GM23338 (cell line): ENCODE measurements around the gene RELN.

Experiments
- CREB1 ChIP-seq: fragments of 250-450 bp; sonication (Bioruptor Pico); IDR thresholded peaks from 2 replicates; pipeline ENCODE4 v1.5.0; 2020; ENCODE audit warnings: low read depth, mild to moderate bottlenecking, moderate library complexity
- EZH2 ChIP-seq: fragments of 200-600 bp; sonication (generic); IDR thresholded peaks from one replicate; pipeline ENCODE4 v1.8.0; 2017; ENCODE audit warnings: antibody characterized with exemption, mild to moderate bottlenecking, low read depth; ENCODE audit not compliant: unreplicated experiment
- EZH2phosphoT487 ChIP-seq: fragments of 200-600 bp; sonication (generic); IDR thresholded peaks from one replicate; pipeline ENCODE4 v1.8.1; 2018; ENCODE audit warnings: antibody characterized with exemption; ENCODE audit not compliant: unreplicated experiment
- JUNB ChIP-seq: IDR thresholded peaks from one replicate; pipeline ENCODE4 v1.6.1; 2016; ENCODE audit warnings: antibody characterized with exemption; ENCODE audit not compliant: unreplicated experiment
- NANOG ChIP-seq: IDR thresholded peaks from 2 replicates; pipeline ENCODE4 v1.6.1; 2016; ENCODE audit warnings: antibody characterized with exemption, borderline replicate concordance
- POLR2AphosphoS5 ChIP-seq: IDR thresholded peaks from 2 replicates; pipeline ENCODE4 v1.6.1; 2016; ENCODE audit warnings: antibody characterized with exemption, low read depth
- STAT1 ChIP-seq: IDR thresholded peaks from one replicate; pipeline ENCODE4 v1.6.1; 2016; ENCODE audit warnings: antibody characterized with exemption; ENCODE audit not compliant: unreplicated experiment
- ZNF331 ChIP-seq: fragments of 250-450 bp; sonication (Bioruptor Pico); IDR thresholded peaks from 2 replicates; pipeline ENCODE4 v1.5.0; 2020; ENCODE audit warnings: low read depth, mild to moderate bottlenecking, moderate library complexity
- TF ChIP-seq, protein P1 (sequence below): IDR thresholded peaks from one replicate; pipeline ENCODE4 v1.6.1; 2018; ENCODE audit warnings: antibody characterized with exemption; ENCODE audit not compliant: unreplicated experiment
- TF ChIP-seq, protein P2 (sequence below), 2 experiments: fragments of 200-600 bp in 1 of 2; sonication (generic) in 1 of 2; conservative IDR thresholded peaks; 2 replicates each; pipeline versions ENCODE4 v1.5.1 to v1.6.1; 2016 to 2017; ENCODE audit warnings: antibody characterized with exemption in 2 of 2, low read depth in 2 of 2, mild to moderate bottlenecking in 2 of 2, moderate library complexity in 1 of 2
- TF ChIP-seq, protein P3 (sequence below): IDR thresholded peaks from 2 replicates; pipeline ENCODE4 v1.6.1; 2016; ENCODE audit warnings: antibody characterized with exemption

- TF ChIP-seq POLR2AphosphoS5 (no peak), JUNB (no peak), EZH2 (no peak), EZH2phosphoT487 (no peak), CREB1 (CRISPR knock-in tag) (no peak), ZNF331 (CRISPR knock-in tag) (no peak), STAT1 (no peak), NANOG (no peak)
- TF ChIP-seq, protein P1, sequence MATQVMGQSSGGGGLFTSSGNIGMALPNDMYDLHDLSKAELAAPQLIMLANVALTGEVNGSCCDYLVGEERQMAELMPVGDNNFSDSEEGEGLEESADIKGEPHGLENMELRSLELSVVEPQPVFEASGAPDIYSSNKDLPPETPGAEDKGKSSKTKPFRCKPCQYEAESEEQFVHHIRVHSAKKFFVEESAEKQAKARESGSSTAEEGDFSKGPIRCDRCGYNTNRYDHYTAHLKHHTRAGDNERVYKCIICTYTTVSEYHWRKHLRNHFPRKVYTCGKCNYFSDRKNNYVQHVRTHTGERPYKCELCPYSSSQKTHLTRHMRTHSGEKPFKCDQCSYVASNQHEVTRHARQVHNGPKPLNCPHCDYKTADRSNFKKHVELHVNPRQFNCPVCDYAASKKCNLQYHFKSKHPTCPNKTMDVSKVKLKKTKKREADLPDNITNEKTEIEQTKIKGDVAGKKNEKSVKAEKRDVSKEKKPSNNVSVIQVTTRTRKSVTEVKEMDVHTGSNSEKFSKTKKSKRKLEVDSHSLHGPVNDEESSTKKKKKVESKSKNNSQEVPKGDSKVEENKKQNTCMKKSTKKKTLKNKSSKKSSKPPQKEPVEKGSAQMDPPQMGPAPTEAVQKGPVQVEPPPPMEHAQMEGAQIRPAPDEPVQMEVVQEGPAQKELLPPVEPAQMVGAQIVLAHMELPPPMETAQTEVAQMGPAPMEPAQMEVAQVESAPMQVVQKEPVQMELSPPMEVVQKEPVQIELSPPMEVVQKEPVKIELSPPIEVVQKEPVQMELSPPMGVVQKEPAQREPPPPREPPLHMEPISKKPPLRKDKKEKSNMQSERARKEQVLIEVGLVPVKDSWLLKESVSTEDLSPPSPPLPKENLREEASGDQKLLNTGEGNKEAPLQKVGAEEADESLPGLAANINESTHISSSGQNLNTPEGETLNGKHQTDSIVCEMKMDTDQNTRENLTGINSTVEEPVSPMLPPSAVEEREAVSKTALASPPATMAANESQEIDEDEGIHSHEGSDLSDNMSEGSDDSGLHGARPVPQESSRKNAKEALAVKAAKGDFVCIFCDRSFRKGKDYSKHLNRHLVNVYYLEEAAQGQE = no peak
- TF ChIP-seq, protein P2, sequence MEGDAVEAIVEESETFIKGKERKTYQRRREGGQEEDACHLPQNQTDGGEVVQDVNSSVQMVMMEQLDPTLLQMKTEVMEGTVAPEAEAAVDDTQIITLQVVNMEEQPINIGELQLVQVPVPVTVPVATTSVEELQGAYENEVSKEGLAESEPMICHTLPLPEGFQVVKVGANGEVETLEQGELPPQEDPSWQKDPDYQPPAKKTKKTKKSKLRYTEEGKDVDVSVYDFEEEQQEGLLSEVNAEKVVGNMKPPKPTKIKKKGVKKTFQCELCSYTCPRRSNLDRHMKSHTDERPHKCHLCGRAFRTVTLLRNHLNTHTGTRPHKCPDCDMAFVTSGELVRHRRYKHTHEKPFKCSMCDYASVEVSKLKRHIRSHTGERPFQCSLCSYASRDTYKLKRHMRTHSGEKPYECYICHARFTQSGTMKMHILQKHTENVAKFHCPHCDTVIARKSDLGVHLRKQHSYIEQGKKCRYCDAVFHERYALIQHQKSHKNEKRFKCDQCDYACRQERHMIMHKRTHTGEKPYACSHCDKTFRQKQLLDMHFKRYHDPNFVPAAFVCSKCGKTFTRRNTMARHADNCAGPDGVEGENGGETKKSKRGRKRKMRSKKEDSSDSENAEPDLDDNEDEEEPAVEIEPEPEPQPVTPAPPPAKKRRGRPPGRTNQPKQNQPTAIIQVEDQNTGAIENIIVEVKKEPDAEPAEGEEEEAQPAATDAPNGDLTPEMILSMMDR (conservative IDR thresholded peaks at IDR 0.05; ENCODE audit: low read depth in 2 of 2) = no peak
- TF ChIP-seq, protein P3, sequence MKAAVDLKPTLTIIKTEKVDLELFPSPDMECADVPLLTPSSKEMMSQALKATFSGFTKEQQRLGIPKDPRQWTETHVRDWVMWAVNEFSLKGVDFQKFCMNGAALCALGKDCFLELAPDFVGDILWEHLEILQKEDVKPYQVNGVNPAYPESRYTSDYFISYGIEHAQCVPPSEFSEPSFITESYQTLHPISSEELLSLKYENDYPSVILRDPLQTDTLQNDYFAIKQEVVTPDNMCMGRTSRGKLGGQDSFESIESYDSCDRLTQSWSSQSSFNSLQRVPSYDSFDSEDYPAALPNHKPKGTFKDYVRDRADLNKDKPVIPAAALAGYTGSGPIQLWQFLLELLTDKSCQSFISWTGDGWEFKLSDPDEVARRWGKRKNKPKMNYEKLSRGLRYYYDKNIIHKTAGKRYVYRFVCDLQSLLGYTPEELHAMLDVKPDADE = no peak
Observed at GRCh38 chr7:103887050-103887449, 102.4 kb downstream of the RELN start.
